BJ (cell line): ENCODE results near the gene KIRREL3. TPM values are rescaled to one million over a fixed set of nuclear protein-coding genes. Genes with fewer than 3 reads are reported as not detected.

Experiments used
- CTCF ChIA-PET: fragments of 350-600 bp; formaldehyde crosslinking; extraction: SDS; loops from one replicate; lab custom pipeline; 2021; ENCODE audit warnings: antibody characterized with exemption, inconsistent platforms; lab: Yijun Ruan, JAX
- POLR2A ChIA-PET: fragments of 300-600 bp; sonication (Branson Sonifier 250); formaldehyde crosslinking; extraction: SDS; loops from one replicate; lab custom pipeline; 2021; ENCODE audit warnings: antibody characterized with exemption; lab: Charles Lee
- DNase-seq: peaks from one replicate; pipeline ENCODE4 v3.0.0-alpha.2; 2011; ENCODE audit warnings: low read depth
- H3K27me3 ChIP-seq: 2 replicates; pipeline ENCODE4 v1.6.0; 2011; ENCODE audit warnings: low read length; ENCODE audit not compliant: control insufficient read depth, insufficient read depth
- H3K36me3 ChIP-seq: 2 replicates; pipeline ENCODE4 v1.5.1; 2011; ENCODE audit warnings: low read length; ENCODE audit not compliant: control insufficient read depth, insufficient read depth
- H3K4me3 ChIP-seq: 2 replicates; pipeline ENCODE4 v1.5.1; 2011; ENCODE audit warnings: low read depth, mild to moderate bottlenecking, control low read depth, low read length
- polyA plus RNA-seq: library from polyadenylated mRNA; depleted of rRNA; stranded (reverse); fragments of >200 nt; gene quantifications from 2 replicates; pipeline ENCODE4 v1.2.3, GENCODE V29; 2011
- TF ChIP-seq, protein P1 (sequence below): IDR thresholded peaks from 2 replicates; pipeline ENCODE4 v1.5.1; 2011; ENCODE audit warnings: low read depth, mild to moderate bottlenecking, control low read depth, inconsistent platforms, low read length, moderate library complexity; ENCODE audit not compliant: insufficient read depth

KIRREL3 gene
- polyA plus RNA-seq, 1 experiment: 19.6 TPM

DNA sequence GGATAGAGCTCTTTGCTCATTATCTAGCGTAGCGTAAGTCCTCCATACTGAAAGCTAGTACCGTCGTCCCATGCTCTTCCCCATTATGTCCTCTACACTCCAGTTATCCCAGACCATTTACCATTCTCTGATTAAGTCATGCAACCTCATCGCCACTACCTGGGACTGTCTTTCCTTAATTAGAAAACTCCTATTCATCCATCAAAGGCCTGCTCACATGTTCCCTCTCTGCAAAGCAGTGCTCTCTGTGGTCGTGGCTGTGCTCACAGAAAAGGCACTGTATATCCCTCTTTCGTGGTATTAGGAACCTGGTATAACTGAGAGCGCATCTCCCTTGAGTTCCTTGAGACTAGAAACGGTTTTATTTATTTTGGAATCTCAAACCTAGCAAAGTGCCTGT, 253.3 kb downstream of the KIRREL3 start:
- Histone ChIP-seq H3K36me3 (no peaks in the 10 kb centered on the region), H3K4me3 (no peak overlapping the region), H3K27me3 (no peaks in the 10 kb centered on the region)
- CTCF ChIA-PET: no interaction called here
- DNase-seq: no peak
- POLR2A ChIA-PET: no interaction called here
- TF ChIP-seq, protein P1, sequence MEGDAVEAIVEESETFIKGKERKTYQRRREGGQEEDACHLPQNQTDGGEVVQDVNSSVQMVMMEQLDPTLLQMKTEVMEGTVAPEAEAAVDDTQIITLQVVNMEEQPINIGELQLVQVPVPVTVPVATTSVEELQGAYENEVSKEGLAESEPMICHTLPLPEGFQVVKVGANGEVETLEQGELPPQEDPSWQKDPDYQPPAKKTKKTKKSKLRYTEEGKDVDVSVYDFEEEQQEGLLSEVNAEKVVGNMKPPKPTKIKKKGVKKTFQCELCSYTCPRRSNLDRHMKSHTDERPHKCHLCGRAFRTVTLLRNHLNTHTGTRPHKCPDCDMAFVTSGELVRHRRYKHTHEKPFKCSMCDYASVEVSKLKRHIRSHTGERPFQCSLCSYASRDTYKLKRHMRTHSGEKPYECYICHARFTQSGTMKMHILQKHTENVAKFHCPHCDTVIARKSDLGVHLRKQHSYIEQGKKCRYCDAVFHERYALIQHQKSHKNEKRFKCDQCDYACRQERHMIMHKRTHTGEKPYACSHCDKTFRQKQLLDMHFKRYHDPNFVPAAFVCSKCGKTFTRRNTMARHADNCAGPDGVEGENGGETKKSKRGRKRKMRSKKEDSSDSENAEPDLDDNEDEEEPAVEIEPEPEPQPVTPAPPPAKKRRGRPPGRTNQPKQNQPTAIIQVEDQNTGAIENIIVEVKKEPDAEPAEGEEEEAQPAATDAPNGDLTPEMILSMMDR: no peak

DNA sequence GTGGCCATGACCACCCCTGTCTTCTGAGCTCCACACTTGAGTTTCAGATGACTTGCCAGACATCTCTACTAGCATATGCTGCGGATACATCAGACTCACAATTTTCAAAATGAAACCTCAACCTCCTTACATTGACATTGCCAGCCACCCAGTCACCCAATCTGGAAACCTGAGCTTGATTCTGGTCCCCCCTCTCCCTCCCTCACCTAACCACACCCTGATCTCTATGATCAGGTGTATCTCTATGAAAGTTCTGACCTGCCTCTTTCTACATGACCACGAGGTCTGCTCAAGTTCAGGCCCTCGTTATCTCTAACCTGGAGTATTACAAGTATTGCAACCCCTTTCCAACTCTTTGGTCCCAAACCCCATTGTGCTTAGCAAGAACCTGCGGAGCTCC, 254.1 kb downstream of the KIRREL3 start:
- POLR2A ChIA-PET: no interaction called here
- CTCF ChIA-PET: no interaction called here

DNA sequence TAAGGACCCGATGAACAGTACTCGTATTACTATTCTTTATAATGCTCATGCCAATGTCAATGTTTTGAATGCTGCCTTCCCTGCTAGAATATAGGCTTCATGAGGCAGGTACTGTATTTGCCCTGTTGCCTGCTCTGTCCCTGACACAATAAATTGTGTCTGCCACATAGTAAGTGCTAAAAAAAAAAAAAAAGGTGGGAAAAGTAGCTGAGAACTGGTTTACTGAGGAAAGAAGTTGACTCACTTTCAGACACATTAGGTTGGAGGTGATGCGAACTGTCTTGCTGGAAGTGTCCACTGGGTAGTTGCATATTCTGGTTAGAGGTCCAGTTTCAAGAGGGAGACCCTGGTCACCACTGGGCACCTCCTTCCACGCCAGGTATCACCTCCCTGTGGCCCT, 255.9 kb downstream of the KIRREL3 start:
- no peak overlapping the region for H3K4me3 ChIP-seq
- H3K36me3 ChIP-seq: no peaks in the 10 kb centered on the region
- H3K27me3 ChIP-seq: no peaks in the 10 kb centered on the region
- ChIA-PET CTCF (no interaction called here), POLR2A (no interaction called here)
- TF ChIP-seq, protein P1: no peak
- no peak for DNase-seq

More for the DNA sequence above, 254.1 kb downstream of the KIRREL3 start:
- Histone ChIP-seq H3K27me3 (no peaks in the 10 kb centered on the region), H3K36me3 (no peaks in the 10 kb centered on the region), H3K4me3 (no peak overlapping the region)
- DNase-seq: no peak
- TF ChIP-seq, protein P1: no peak

DNA sequence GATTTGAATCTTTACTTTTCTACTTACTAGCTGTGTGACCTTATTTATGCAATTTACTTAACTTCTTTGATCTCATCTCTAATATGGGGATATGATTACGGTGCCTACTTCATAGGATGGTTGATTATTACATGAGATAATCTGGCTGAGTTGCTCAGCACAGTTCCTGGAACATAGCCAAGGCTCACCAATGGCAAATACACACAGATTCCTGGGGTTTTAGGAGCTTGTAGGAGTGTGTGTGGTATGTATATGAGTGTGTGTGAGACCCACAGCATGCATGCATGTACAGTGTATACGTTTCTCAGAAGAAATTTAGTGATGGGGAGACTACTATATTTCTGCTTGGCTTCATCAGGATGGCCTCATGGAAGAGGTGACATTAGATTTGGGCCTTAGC, 256.9 kb downstream of the KIRREL3 start:
- Histone ChIP-seq H3K36me3 (no peaks in the 10 kb centered on the region), H3K27me3 (no peaks in the 10 kb centered on the region), H3K4me3 (no peak overlapping the region)
- ChIA-PET POLR2A (no interaction called here), CTCF (interaction anchor here (0.7 kb wide), 1 partner anchor 834 kb away, joined by 3 read pairs; no protein-coding TSS in a partner anchor)
- TF ChIP-seq, protein P1: no peak
- DNase-seq: no peak

DNA sequence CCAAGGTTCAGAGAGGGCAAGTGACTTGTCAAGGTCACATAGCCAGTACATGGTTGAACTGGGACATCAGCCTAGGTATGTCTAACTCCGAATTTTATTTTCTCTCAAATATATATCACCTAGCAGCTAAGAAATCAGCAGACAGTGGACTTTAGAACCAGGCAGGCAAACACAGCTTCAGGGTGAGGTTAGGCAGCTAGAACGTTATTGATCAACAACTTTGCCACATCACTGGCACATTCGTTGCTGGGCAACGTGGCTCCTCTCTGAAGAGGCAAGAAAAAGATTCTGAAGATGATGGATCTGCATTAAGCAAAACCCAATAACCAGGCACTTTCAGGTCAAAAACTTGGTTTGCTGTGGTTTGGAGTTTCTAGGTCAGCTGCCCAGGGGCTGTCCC, 258.0 kb downstream of the KIRREL3 start:
- H3K36me3 ChIP-seq: no peaks in the 10 kb centered on the region
- no peaks in the 10 kb centered on the region for H3K27me3 ChIP-seq
- H3K4me3 ChIP-seq: no peak overlapping the region
- ChIA-PET POLR2A (no interaction called here), CTCF (interaction anchor here (0.6 to 0.7 kb wide), 2 partner anchors 11 to 136 kb away, joined by 3 read pairs; no protein-coding TSS in a partner anchor)
- no peak for DNase-seq
- TF ChIP-seq, protein P1: no peak
